A549 (cell line): ENCODE results near the gene PPP2R5A. TPM values are rescaled to one million over a fixed set of nuclear protein-coding genes. Genes with fewer than 3 reads are reported as not detected.

ENCODE experiments used
- ATAC-seq, 2 experiments: fragments of 200-7000 bp in 1 of 2; fragments of >200 bp in 1 of 2; cut with Nextera tagmentation in 1 of 2; cut with Tn5 transposase in 1 of 2; 3 replicates each; pipeline versions ENCODE4 v1.8.0 to v1.9.1; 2018 to 2020; ENCODE audit warnings: mild to moderate bottlenecking in 1 of 2, moderate library complexity in 1 of 2
- CTCF ChIA-PET: fragments of 300-600 bp; sonication (Branson Sonifier 250); formaldehyde crosslinking; extraction: SDS; loops from one replicate; lab custom pipeline; 2021; ENCODE audit warnings: antibody characterized with exemption, inconsistent platforms; lab: Yijun Ruan, JAX
- POLR2A ChIA-PET: fragments of 350-600 bp; formaldehyde crosslinking; extraction: SDS; loops from one replicate; lab custom pipeline; 2021; ENCODE audit warnings: antibody characterized with exemption, inconsistent platforms; lab: Yijun Ruan, JAX
- DNase-seq, 2 experiments: peaks; one replicate each; pipeline versions ENCODE4 v3.0.0 to v3.0.0-alpha.2; 2011 to 2016; ENCODE audit warnings: low read depth in 1 of 2, low spot score in 1 of 2
- FAIRE-seq: peaks from 2 replicates; lab custom pipeline; 2011; peaks lifted over from hg19 to GRCh38; lab: Jason Lieb, UNC
- H3K27ac ChIP-seq, 2 experiments: fragments of >200 bp; sonication (Bioruptor Twin); formaldehyde crosslinking; 3 replicates each; pipeline ENCODE4 v1.5.1; 2016 to 2017
- H3K4me1 ChIP-seq: fragments of >200 bp; sonication (Bioruptor Twin); formaldehyde crosslinking; 3 replicates; pipeline ENCODE4 v1.6.1; 2016
- H3K4me2 ChIP-seq: fragments of >200 bp; sonication (Bioruptor Twin); formaldehyde crosslinking; 3 replicates; pipeline ENCODE4 v1.6.1; 2016
- H3K4me3 ChIP-seq: fragments of >200 bp; sonication (Bioruptor Twin); formaldehyde crosslinking; 3 replicates; pipeline ENCODE4 v1.5.1; 2016
- H3K9me3 ChIP-seq: fragments of >200 bp; sonication (Bioruptor Twin); formaldehyde crosslinking; 3 replicates; pipeline ENCODE4 v1.6.1; 2016
- CEBPB ChIP-seq, 2 experiments: fragments of >200 bp in 1 of 2; sonication (Bioruptor Twin) in 1 of 2; formaldehyde crosslinking in 1 of 2; IDR thresholded peaks; 2 replicates each; pipeline ENCODE4 v1.6.1; 2012 to 2016
- CHD2 ChIP-seq: fragments of 150-350 bp; IDR thresholded peaks from 2 replicates; pipeline ENCODE4 v1.6.1; 2014; ENCODE audit warnings: low read length; ENCODE audit not compliant: partially characterized antibody
- EHF ChIP-seq: fragments of 250-450 bp; sonication (Bioruptor Pico); IDR thresholded peaks from 2 replicates; pipeline ENCODE4 v1.5.0; 2020; ENCODE audit warnings: mild to moderate bottlenecking
- EHMT2 ChIP-seq: fragments of 200-600 bp; sonication (generic); IDR thresholded peaks from 2 replicates; pipeline ENCODE4 v1.6.1; 2016; ENCODE audit warnings: antibody characterized with exemption, low read depth, mild to moderate bottlenecking, moderate library complexity
- FOSB ChIP-seq: fragments of 250-450 bp; sonication (Bioruptor Pico); IDR thresholded peaks from 2 replicates; pipeline ENCODE4 v1.5.0; 2020; ENCODE audit warnings: mild to moderate bottlenecking, moderate library complexity
- FOXS1 ChIP-seq: fragments of 250-450 bp; sonication (Bioruptor Pico); IDR thresholded peaks from 2 replicates; pipeline ENCODE4 v1.5.0; 2020; ENCODE audit warnings: mild to moderate bottlenecking, moderate library complexity
- GATA3 ChIP-seq: IDR thresholded peaks from 2 replicates; pipeline ENCODE4 v1.6.1; 2012; ENCODE audit warnings: borderline replicate concordance
- HEYL ChIP-seq: fragments of 250-450 bp; sonication (Bioruptor Pico); IDR thresholded peaks from 2 replicates; pipeline ENCODE4 v1.8.0; 2021; ENCODE audit warnings: mild to moderate bottlenecking, moderate library complexity
- HOXA7 ChIP-seq: fragments of 250-450 bp; sonication (Bioruptor Pico); IDR thresholded peaks from 2 replicates; pipeline ENCODE4 v1.5.0; 2020; ENCODE audit warnings: mild to moderate bottlenecking, moderate library complexity
- HOXB5 ChIP-seq: fragments of 250-450 bp; sonication (Bioruptor Pico); IDR thresholded peaks from 2 replicates; pipeline ENCODE4 v1.5.0; 2020; ENCODE audit warnings: mild to moderate bottlenecking, moderate library complexity
- JUN ChIP-seq, 2 experiments: fragments of >200 bp; sonication (Bioruptor Twin); formaldehyde crosslinking; IDR thresholded peaks; 2 replicates in 1 of 2; 3 replicates in 1 of 2; pipeline ENCODE4 v1.6.1; 2016 to 2017
- KDM1A ChIP-seq: fragments of 200-600 bp; sonication (generic); IDR thresholded peaks from 2 replicates; pipeline ENCODE4 v1.6.1; 2016; ENCODE audit warnings: low read depth, mild to moderate bottlenecking
- KDM5A ChIP-seq: fragments of 200-600 bp; sonication (generic); IDR thresholded peaks from 2 replicates; pipeline ENCODE4 v1.6.1; 2016; ENCODE audit warnings: antibody characterized with exemption, mild to moderate bottlenecking
- MAFK ChIP-seq: fragments of 450-650 bp; IDR thresholded peaks from 2 replicates; pipeline ENCODE4 v1.6.1; 2014; ENCODE audit not compliant: partially characterized antibody
- MAZ ChIP-seq: fragments of 150-350 bp; IDR thresholded peaks from 2 replicates; pipeline ENCODE4 v1.6.1; 2014; ENCODE audit warnings: antibody characterized with exemption, low read depth, low read length, borderline replicate concordance
- NFE2L2 ChIP-seq: fragments of 150-350 bp; conservative IDR thresholded peaks from 2 replicates; pipeline ENCODE4 v1.6.1; 2014; ENCODE audit warnings: low read length
- NPAS2 ChIP-seq: fragments of 250-450 bp; sonication (Bioruptor Pico); IDR thresholded peaks from 2 replicates; pipeline ENCODE4 v1.8.0; 2022; ENCODE audit warnings: mild to moderate bottlenecking, moderate library complexity, borderline replicate concordance
- NR3C1 ChIP-seq: fragments of >200 bp; sonication (Bioruptor Twin); formaldehyde crosslinking; IDR thresholded peaks from 3 replicates; pipeline ENCODE4 v1.6.1; 2017
- RAD21 ChIP-seq, 2 experiments: fragments of >200 bp in 1 of 2; sonication (Bioruptor Twin) in 1 of 2; formaldehyde crosslinking in 1 of 2; IDR thresholded peaks in 1 of 2; conservative IDR thresholded peaks in 1 of 2; 2 replicates in 1 of 2; 3 replicates in 1 of 2; pipeline ENCODE4 v1.6.1; 2012 to 2018; ENCODE audit warnings: inconsistent platforms in 1 of 2
- RCOR1 ChIP-seq: fragments of 150-350 bp; IDR thresholded peaks from 2 replicates; pipeline ENCODE4 v1.6.1; 2014; ENCODE audit warnings: antibody characterized with exemption, low read length, low read depth
- RFX5 ChIP-seq: fragments of 450-650 bp; IDR thresholded peaks from 2 replicates; pipeline ENCODE4 v1.7.1; 2014; ENCODE audit warnings: antibody characterized with exemption, mild to moderate bottlenecking, moderate library complexity
- TFCP2L1 ChIP-seq: fragments of 250-450 bp; sonication (Bioruptor Pico); IDR thresholded peaks from 2 replicates; pipeline ENCODE4 v1.5.0; 2021; ENCODE audit warnings: mild to moderate bottlenecking
- TP53 ChIP-seq: fragments of 250-450 bp; sonication (Bioruptor Pico); IDR thresholded peaks from 2 replicates; pipeline ENCODE4 v1.5.0; 2021; ENCODE audit warnings: mild to moderate bottlenecking, moderate library complexity
- ZSCAN20 ChIP-seq: fragments of 250-450 bp; sonication (Bioruptor Pico); IDR thresholded peaks from 2 replicates; pipeline ENCODE4 v1.8.0; 2022; ENCODE audit warnings: mild to moderate bottlenecking, moderate library complexity
- WGBS: methylation state at CpG from one replicate; pipeline ENCODE4 v1.1.6; 2017; ENCODE audit errors: missing lambda C conversion rate; 5-methylcytosine and 5-hydroxymethylcytosine counted together
- polyA plus RNA-seq, 4 experiments: library from polyadenylated mRNA; depleted of rRNA in 3 of 4; stranded (reverse); fragments of >200 nt; fragmentation: RNase III in 1 of 4; extraction: RNeasy Plus Mini Kit Qiagen cat#74134 plus additional on column Dnase treatment in 1 of 4; gene quantifications; 2 replicates in 3 of 4; 3 replicates in 1 of 4; pipeline ENCODE4 v1.2.3, GENCODE V29; 2011 to 2017
- TF ChIP-seq, protein P1 (sequence below): fragments of 250-450 bp; sonication (Bioruptor Pico); IDR thresholded peaks from 2 replicates; pipeline ENCODE4 v1.5.0; 2021; ENCODE audit warnings: mild to moderate bottlenecking, moderate library complexity, borderline replicate concordance
- TF ChIP-seq, protein P2 (sequence below): fragments of 200-600 bp; sonication (generic); IDR thresholded peaks from 2 replicates; pipeline ENCODE4 v1.6.1; 2016; ENCODE audit warnings: antibody characterized with exemption, mild to moderate bottlenecking, moderate library complexity
- TF ChIP-seq, protein P3 (sequence below): fragments of 250-450 bp; sonication (Bioruptor Pico); IDR thresholded peaks from 2 replicates; pipeline ENCODE4 v1.5.0; 2020; ENCODE audit warnings: low read depth, mild to moderate bottlenecking, moderate library complexity
- TF ChIP-seq, protein P4 (sequence below): IDR thresholded peaks from 2 replicates; pipeline ENCODE4 v1.6.1; 2012; ENCODE audit warnings: low read depth, borderline replicate concordance

PPP2R5A gene
- polyA plus RNA-seq, 2 of the 4 experiments (the other 2 are of a cell fraction) = 14.9 to 37.6 TPM

DNA sequence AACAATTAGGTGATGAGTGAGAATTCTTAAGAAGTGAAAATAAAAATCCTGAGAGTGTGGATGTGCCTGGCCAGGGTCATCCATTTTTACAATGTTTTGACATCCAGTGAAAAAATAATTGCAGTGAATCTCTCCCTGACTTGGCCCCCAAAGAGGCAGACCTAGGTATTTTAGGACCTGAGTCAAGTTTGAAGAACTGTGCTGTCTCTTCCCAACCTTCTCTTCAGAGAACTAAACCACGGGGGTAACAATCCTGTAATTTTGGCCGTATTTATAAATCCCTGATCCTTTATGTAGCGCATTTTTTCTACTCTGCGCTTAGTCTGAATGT is 43.3 kb upstream of the PPP2R5A start:
- Histone ChIP-seq H3K4me2 (no peak overlapping the region), H3K9me3 (no peaks in the 10 kb centered on the region), H3K27ac (no peak overlapping the region), H3K4me1 (peaks cover 14% of the 10 kb centered on the region), H3K4me3 (no peak overlapping the region)
- ChIA-PET POLR2A (no interaction called here), CTCF (interaction anchor here (1.1 to 1.9 kb wide), 2 partner anchors 15 to 171 kb away, joined by 3 to 4 read pairs; no protein-coding TSS in a partner anchor)
- no peak for ATAC-seq
- DNase-seq = no peak
- WGBS = 79% methylated on average over 4 of the region's 4 CpGs
- no peak for FAIRE-seq
- TF ChIP-seq TP53 (CRISPR knock-in tag) (no peak), FOXS1 (CRISPR knock-in tag) (no peak), JUN (IDR thresholded peaks at IDR 0.05) (no peak), CHD2 (no peak), KDM5A (no peak), RAD21 (conservative IDR thresholded peaks at IDR 0.05 in 1 of 2, IDR thresholded peaks at IDR 0.05 in 1 of 2) (no peak), TFCP2L1 (no peak), MAZ (no peak), HOXB5 (no peak), CEBPB (IDR thresholded peaks at IDR 0.05) (no peak), EHMT2 (no peak), HOXA7 (CRISPR knock-in tag) (no peak), KDM1A (no peak), MAFK (no peak), NFE2L2 (no peak), NPAS2 (CRISPR knock-in tag) (no peak), GATA3 (no peak), NR3C1 (no peak)
- TF ChIP-seq, protein P1, sequence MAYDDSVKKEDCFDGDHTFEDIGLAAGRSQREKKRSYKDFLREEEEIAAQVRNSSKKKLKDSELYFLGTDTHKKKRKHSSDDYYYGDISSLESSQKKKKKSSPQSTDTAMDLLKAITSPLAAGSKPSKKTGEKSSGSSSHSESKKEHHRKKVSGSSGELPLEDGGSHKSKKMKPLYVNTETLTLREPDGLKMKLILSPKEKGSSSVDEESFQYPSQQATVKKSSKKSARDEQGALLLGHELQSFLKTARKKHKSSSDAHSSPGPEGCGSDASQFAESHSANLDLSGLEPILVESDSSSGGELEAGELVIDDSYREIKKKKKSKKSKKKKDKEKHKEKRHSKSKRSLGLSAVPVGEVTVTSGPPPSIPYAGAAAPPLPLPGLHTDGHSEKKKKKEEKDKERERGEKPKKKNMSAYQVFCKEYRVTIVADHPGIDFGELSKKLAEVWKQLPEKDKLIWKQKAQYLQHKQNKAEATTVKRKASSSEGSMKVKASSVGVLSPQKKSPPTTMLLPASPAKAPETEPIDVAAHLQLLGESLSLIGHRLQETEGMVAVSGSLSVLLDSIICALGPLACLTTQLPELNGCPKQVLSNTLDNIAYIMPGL (CRISPR knock-in tag) = no peak
- TF ChIP-seq, protein P2, sequence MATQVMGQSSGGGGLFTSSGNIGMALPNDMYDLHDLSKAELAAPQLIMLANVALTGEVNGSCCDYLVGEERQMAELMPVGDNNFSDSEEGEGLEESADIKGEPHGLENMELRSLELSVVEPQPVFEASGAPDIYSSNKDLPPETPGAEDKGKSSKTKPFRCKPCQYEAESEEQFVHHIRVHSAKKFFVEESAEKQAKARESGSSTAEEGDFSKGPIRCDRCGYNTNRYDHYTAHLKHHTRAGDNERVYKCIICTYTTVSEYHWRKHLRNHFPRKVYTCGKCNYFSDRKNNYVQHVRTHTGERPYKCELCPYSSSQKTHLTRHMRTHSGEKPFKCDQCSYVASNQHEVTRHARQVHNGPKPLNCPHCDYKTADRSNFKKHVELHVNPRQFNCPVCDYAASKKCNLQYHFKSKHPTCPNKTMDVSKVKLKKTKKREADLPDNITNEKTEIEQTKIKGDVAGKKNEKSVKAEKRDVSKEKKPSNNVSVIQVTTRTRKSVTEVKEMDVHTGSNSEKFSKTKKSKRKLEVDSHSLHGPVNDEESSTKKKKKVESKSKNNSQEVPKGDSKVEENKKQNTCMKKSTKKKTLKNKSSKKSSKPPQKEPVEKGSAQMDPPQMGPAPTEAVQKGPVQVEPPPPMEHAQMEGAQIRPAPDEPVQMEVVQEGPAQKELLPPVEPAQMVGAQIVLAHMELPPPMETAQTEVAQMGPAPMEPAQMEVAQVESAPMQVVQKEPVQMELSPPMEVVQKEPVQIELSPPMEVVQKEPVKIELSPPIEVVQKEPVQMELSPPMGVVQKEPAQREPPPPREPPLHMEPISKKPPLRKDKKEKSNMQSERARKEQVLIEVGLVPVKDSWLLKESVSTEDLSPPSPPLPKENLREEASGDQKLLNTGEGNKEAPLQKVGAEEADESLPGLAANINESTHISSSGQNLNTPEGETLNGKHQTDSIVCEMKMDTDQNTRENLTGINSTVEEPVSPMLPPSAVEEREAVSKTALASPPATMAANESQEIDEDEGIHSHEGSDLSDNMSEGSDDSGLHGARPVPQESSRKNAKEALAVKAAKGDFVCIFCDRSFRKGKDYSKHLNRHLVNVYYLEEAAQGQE = no peak

DNA sequence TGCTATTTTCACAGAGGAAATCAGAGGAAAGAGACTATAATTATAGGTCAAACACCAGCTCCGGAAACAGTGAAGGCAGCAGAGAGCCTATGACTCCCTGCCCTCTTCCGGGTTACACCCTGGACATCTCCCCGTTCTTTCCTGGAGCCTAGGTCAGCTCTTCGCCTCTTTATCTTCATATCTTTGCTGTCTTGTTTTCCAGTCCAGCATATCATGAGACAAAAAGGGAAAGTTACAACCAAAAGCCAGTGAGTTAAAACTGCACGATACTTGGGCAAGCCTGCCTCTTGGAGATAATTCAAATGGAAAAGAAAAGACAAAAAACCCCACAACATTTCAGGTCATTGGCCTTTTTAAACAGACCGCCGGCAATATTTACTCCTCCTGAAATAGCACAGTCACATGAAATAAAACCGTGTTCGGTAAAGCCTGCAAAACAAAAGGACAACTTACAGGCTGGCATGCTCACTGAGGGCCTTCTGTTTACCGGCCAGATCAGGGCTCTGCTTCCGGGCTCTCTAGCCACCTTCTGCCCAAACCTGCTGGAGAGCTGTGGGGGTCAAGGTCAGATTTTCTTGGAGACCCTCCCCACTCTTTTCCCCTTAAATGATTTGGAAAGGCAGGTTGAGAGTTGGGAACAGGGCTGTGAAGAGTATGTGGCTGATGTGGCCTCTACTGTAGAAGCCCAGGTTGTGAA is 42.8 kb upstream of the PPP2R5A start:
- POLR2A ChIA-PET = no interaction called here
- Histone ChIP-seq H3K4me3 (no peak overlapping the region), H3K27ac (no peak overlapping the region), H3K9me3 (no peaks in the 10 kb centered on the region), H3K4me1 (peaks cover 8% of the 10 kb centered on the region), H3K4me2 (no peak overlapping the region)
- TF ChIP-seq RCOR1 = no peak
- TF ChIP-seq, protein P3, sequence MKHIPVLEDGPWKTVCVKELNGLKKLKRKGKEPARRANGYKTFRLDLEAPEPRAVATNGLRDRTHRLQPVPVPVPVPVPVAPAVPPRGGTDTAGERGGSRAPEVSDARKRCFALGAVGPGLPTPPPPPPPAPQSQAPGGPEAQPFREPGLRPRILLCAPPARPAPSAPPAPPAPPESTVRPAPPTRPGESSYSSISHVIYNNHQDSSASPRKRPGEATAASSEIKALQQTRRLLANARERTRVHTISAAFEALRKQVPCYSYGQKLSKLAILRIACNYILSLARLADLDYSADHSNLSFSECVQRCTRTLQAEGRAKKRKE = no peak
- TF ChIP-seq FOSB (CRISPR knock-in tag) = no peak
- no peak for TF ChIP-seq ZSCAN20 (CRISPR knock-in tag)
- no peak for TF ChIP-seq KDM1A
- TF ChIP-seq RFX5 = no peak
- no peak for TF ChIP-seq TFCP2L1
- TF ChIP-seq HEYL (CRISPR knock-in tag) = no peak
- TF ChIP-seq, protein P4, sequence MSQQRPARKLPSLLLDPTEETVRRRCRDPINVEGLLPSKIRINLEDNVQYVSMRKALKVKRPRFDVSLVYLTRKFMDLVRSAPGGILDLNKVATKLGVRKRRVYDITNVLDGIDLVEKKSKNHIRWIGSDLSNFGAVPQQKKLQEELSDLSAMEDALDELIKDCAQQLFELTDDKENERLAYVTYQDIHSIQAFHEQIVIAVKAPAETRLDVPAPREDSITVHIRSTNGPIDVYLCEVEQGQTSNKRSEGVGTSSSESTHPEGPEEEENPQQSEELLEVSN = no peak
- no peak for TF ChIP-seq EHF (CRISPR knock-in tag)
- DNase-seq = no peak
- ATAC-seq = no peak
- WGBS = 83% methylated on average over 11 of the region's 11 CpGs
- CTCF ChIA-PET = interaction anchor here (1.0 to 1.9 kb wide), 3 partner anchors 15 to 544 kb away, joined by 3 to 4 read pairs (median 3); no protein-coding TSS in a partner anchor
- no peak for FAIRE-seq
